ENCODE measurements around the gene CAMKMT. TPM values are rescaled to one million over a fixed set of nuclear protein-coding genes. Genes with fewer than 3 reads are reported as not detected.

The CAMKMT gene
- total RNA-seq, 1 donor, result 15.0 TPM

DNA sequence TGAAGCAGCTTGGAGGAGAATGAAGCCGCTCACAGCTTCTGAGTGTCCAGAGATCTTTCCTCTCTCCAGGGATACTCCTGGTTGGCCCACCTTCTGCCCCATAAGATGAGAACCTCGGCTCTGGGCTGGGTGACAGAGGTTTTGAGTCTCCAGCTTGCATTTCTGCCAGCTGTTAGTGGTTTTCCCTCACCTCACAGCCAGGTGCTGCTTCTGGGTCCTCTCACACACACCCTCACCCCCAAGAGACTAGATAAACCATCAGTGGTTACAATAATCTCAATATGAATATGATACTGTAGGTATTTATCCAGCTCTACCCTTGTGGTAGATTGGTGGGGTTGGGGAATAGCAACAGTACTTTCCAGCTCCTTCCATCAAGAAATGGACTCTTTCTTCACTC lies 418.0 kb downstream of the CAMKMT start:
- DNase-seq (ENCODE audit: low read depth), result no peak
- H3K4me3 ChIP-seq (ENCODE audit: low read depth, low read length), result no peak overlapping the region
- TF ChIP-seq, protein P1, sequence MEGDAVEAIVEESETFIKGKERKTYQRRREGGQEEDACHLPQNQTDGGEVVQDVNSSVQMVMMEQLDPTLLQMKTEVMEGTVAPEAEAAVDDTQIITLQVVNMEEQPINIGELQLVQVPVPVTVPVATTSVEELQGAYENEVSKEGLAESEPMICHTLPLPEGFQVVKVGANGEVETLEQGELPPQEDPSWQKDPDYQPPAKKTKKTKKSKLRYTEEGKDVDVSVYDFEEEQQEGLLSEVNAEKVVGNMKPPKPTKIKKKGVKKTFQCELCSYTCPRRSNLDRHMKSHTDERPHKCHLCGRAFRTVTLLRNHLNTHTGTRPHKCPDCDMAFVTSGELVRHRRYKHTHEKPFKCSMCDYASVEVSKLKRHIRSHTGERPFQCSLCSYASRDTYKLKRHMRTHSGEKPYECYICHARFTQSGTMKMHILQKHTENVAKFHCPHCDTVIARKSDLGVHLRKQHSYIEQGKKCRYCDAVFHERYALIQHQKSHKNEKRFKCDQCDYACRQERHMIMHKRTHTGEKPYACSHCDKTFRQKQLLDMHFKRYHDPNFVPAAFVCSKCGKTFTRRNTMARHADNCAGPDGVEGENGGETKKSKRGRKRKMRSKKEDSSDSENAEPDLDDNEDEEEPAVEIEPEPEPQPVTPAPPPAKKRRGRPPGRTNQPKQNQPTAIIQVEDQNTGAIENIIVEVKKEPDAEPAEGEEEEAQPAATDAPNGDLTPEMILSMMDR (IDR thresholded peaks at IDR 0.05; ENCODE audit: insufficient read depth, low read length), result no peak

DNA sequence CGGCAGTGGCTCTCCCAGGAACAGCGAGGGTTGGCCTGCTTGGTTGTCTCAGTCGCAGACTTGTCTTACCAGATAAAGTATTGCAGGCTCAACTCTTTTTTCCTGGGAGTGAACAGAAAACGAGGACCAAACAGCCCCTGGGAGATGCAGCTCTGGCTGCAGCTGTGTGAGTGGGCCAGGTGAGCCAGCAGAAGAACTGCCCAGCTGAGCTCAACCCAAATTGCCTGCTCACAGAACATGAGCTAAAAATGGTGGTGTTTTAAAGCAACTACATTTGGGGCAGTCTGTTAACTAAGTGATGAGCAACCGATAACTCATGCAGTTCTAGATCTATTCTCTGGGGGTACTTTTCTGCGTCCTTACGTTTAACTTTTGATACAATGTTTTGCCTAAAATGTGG lies 418.7 kb downstream of the CAMKMT start:
- TF ChIP-seq, protein P1 (IDR thresholded peaks at IDR 0.05; ENCODE audit: insufficient read depth, low read length), result no peak
- no peak overlapping the region for H3K4me3 ChIP-seq (ENCODE audit: low read depth, low read length)

DNA sequence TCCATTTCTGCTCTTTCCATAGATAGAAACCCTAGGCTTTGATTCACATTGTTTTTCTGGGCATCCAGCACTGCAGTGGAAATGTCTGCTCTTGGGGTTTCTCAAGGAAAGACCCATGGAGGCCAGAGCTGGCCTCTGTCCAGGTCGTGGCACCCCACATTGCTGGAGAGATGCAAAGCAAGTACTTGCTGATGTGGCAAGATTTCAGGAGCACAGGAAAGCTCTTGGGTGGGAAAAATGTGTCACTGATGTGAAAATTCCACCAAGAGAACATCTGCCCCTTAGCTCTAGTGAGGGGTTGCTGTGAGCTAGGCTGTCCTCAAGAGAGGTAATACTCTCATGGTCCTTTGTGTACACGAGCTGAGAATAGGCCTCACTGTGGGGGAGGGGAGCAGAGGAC lies 423.7 kb downstream of the CAMKMT start:
- no peak overlapping the region for H3K4me3 ChIP-seq (ENCODE audit: low read depth, low read length)
- TF ChIP-seq, protein P1 (IDR thresholded peaks at IDR 0.05; ENCODE audit: insufficient read depth, low read length), result no peak
- no peak for DNase-seq (ENCODE audit: low read depth)

More for the DNA sequence above, 418.7 kb downstream of the CAMKMT start:
- DNase-seq (ENCODE audit: low read depth), result no peak

DNA sequence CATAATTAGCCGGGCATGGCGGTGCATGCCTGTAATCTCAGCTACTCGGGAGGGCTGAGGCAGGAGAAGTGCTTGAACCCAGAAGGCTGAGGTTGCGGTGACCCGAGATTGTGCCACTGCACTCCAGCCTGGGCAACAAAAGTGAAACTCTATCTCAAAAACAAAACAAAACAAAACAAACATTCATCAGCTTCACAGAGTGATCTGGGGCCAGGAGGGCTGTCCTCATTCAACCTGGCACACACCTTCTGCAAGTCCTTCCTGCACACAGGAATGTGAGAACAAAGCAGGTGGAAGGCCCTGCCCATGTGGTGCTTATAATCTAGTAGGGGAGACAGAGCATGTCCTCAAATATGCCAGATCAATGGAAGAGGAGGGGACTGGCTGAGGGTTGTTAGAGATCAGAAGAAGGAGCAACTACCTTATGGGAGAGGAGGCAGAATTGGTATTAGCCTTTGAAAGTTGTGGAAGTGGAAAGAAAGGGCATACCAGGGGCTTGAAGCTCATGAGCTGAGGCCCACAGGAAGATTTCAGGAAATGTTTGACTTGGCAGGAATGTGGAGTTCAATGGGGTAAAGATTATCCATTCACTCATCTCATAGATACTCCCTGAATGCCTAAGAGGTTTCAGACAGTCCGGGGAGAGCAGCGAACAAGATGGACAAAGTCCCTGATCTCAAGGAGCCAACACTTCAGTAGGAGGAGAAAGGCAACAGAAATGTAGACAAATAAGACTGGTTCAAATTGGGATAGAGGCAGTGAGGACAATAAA lies 424.5 kb downstream of the CAMKMT start:
- no peak for DNase-seq (ENCODE audit: low read depth)
- TF ChIP-seq, protein P1 (IDR thresholded peaks at IDR 0.05; ENCODE audit: insufficient read depth, low read length), result no peak
- no peak overlapping the region for H3K4me3 ChIP-seq (ENCODE audit: low read depth, low read length)

DNA sequence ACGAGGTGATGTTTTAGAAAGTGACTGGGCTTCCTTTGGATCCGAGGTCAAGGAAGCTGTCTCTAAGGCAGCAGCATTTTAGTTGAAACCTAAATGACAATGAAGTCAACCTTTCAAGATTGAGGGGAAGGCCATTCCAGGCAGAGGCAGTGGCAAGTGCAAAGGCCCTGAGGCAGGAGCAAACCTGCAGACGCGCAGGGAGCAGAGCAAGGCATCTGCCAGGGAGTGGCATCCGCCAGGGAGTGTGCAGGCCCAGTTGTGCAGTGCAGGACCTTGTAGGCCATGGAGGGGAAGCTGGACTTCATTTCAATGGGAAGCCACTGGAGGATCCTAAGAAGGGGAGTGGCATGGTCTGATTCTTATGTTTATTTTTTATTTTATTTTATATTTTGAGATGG lies 425.1 kb downstream of the CAMKMT start:
- H3K4me3 ChIP-seq (ENCODE audit: low read depth, low read length), result no peak overlapping the region
- TF ChIP-seq, protein P1 (IDR thresholded peaks at IDR 0.05; ENCODE audit: insufficient read depth, low read length), result no peak

DNA sequence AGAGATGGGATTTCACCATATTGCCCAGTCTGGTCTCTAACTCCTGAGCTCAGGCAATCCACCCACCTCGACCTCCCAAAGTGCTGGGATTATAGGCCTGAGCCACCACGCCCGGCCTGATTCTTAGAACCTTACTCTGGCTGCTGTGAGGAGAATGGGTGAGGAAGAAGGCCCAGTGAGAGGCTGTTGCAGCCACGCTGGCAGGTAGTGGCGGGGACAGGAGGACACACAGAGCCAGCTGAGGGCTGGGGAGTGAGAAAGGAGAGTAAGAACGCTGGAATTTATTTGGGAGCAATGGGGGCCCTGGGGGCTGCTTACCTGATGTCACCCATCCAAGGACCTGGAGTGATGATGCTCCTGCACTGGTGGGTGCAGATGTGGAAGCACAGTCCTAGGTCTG lies 425.9 kb downstream of the CAMKMT start:
- TF ChIP-seq, protein P1 (IDR thresholded peaks at IDR 0.05; ENCODE audit: insufficient read depth, low read length), result no peak
- DNase-seq (ENCODE audit: low read depth), result no peak
- H3K4me3 ChIP-seq (ENCODE audit: low read depth, low read length), result no peak overlapping the region

More for the DNA sequence above, 425.1 kb downstream of the CAMKMT start:
- DNase-seq (ENCODE audit: low read depth), result no peak

DNA sequence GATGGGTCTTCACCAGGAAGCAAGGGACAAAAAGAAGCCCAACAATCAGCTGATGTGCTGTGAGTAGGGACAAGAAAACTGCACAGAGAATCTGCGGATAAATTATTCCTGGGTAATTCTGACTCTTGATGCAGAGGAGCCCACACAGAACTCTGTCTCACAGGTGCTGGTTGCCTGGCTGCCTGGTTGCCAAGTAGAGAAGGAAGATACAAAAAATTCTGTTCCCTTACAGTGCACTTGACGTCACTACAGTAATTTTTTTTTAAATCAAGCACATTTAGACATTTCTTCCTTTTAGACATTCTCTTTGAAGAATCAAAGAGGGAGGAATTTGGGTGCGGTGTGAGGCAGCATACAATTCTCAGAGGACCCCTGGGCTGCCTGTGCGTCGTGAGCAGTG lies 427.7 kb downstream of the CAMKMT start:
- H3K4me3 ChIP-seq (ENCODE audit: low read depth, low read length), result no peak overlapping the region
- TF ChIP-seq, protein P1 (IDR thresholded peaks at IDR 0.05; ENCODE audit: insufficient read depth, low read length), result no peak

More for the DNA sequence above, 427.7 kb downstream of the CAMKMT start:
- no peak for DNase-seq (ENCODE audit: low read depth)

All from fibroblast of the aortic adventitia (primary cell).